HPDE6-E6E7 (cell line): ENCODE data around the gene ZNF17.
A peak's percentile ranks its signal among the peaks of the same experiment; 100 is the strongest.
"Not testable (repeated sequence)": the region's sequence is repeated elsewhere in the genome, so short reads cannot be mapped to it uniquely, and the experiment has no call there.

Source experiments
- DNase-seq: peaks from one replicate; pipeline ENCODE4 v3.0.0; 2011; ENCODE audit warnings: missing footprints; ENCODE audit errors: extremely low spot score

The ZNF17 gene

GRCh38 chr19:57410877-57411671 is at the start of gene ZNF17:
ZNF17 (plus strand) TSS chr19:57411161; CDS start chr19:57413616, 2,455 bp downstream.
- peak; percentile 98 for DNase-seq

GRCh38 chr19:57362419-57362818 is 48.5 kb upstream of the ZNF17 start:
- no peak for DNase-seq

- peak; percentile 92 for DNase-seq
These were observed 47.8 kb upstream of the ZNF17 start, which contains the start of the genes TRAPPC2B and ZNF547 for GRCh38 chr19:57362997-57363687. TRAPPC2B (plus strand) TSS chr19:57363551; CDS start chr19:57364834, 1,283 bp downstream. ZNF547 (plus strand) TSS chr19:57363551; CDS start chr19:57368556, 5,005 bp downstream.

GRCh38 chr19:57363688-57364181 is 47.2 kb upstream of the ZNF17 start:
- DNase-seq = no peak

GRCh38 chr19:57366776-57367175 is 44.2 kb upstream of the ZNF17 start:
- no peak for DNase-seq

- DNase-seq = no peak
These were observed 36.8 kb upstream of the ZNF17 start for GRCh38 chr19:57374179-57374578.

GRCh38 chr19:57374647-57375046 is 36.3 kb upstream of the ZNF17 start:
- DNase-seq = not testable (repeated sequence)

- DNase-seq = no peak
These were observed 34.8 kb upstream of the ZNF17 start for GRCh38 chr19:57376151-57376550.

- DNase-seq = no peak
These were observed 33.3 kb upstream of the ZNF17 start for GRCh38 chr19:57377498-57378146.

- DNase-seq = no peak
These were observed 30.0 kb upstream of the ZNF17 start for GRCh38 chr19:57380923-57381322.

- DNase-seq = no peak
These were observed 28.0 kb upstream of the ZNF17 start for GRCh38 chr19:57382806-57383488.

GRCh38 chr19:57389194-57389729 is 21.7 kb upstream of the ZNF17 start:
- DNase-seq = no peak

- DNase-seq = peak; percentile 93
These were observed 21.0 kb upstream of the ZNF17 start, which contains the start of gene ZNF548 for GRCh38 chr19:57389730-57390598. ZNF548 (plus strand) TSS chr19:57389854; CDS start chr19:57390100, 246 bp downstream.

- no peak for DNase-seq
These were observed 15.3 kb upstream of the ZNF17 start for GRCh38 chr19:57395710-57396109.

GRCh38 chr19:57398868-57399267 is 12.1 kb upstream of the ZNF17 start:
- DNase-seq = no peak

GRCh38 chr19:57403737-57404563 is 7.0 kb upstream of the ZNF17 start:
- no peak for DNase-seq

GRCh38 chr19:57406516-57407123 is 4.3 kb upstream of the ZNF17 start:
- DNase-seq = peak; percentile 86

- no peak for DNase-seq
These were observed 8.5 kb downstream of the ZNF17 start for GRCh38 chr19:57419439-57419838.

- DNase-seq = no peak
These were observed 10.1 kb downstream of the ZNF17 start for GRCh38 chr19:57421037-57421436.
